HCT116 (cell line): Measurements from ENCODE around the gene CCDC154. TPM values are rescaled to one million over a fixed set of nuclear protein-coding genes. Genes with fewer than 3 reads are reported as not detected.

ENCODE experiments used
- ATAC-seq: fragments of 200-7000 bp; cut with Tn5 transposase; 2 replicates; pipeline ENCODE4 v1.9.1; 2020; ENCODE audit warnings: mild to moderate bottlenecking, moderate library complexity
- BruUV-seq: library from RNA; stranded (reverse); fragments of 400-500 nt; replicated peaks from 2 replicates; lab custom pipeline; 2021; lab: Mats Ljungman, UMichigan
- CTCF ChIA-PET: fragments of 300-600 bp; sonication (Branson Sonifier 250); formaldehyde crosslinking; loops from one replicate; lab custom pipeline; 2021; ENCODE audit warnings: antibody characterized with exemption; lab: Charles Lee
- POLR2A ChIA-PET: fragments of 300-600, 350-600 bp; sonication (Branson Sonifier 250); formaldehyde crosslinking; loops from one replicate; lab custom pipeline; 2021; ENCODE audit warnings: antibody characterized with exemption; lab: Charles Lee
- RAD21 ChIA-PET, 2 experiments: fragments of 300-600 bp; sonication (Branson Sonifier 250); formaldehyde crosslinking; loops; one replicate each; lab custom pipeline; 2023; ENCODE audit warnings: low total read pairs in 2 of 2; ENCODE audit not compliant: uncharacterized antibody in 2 of 2, unreplicated experiment in 2 of 2, low non-redundant PET in 1 of 2; lab: Charles Lee
- DNase-seq: peaks from one replicate; pipeline ENCODE4 v3.0.0-alpha.2; 2010; ENCODE audit warnings: low read depth, low spot score
- H2AFZ ChIP-seq: fragments of 200-600 bp; shearing (Covaris generic), sonication (generic); 2 replicates; pipeline ENCODE4 v1.6.1; 2017; ENCODE audit warnings: low read depth, mixed run types, mixed read lengths, antibody characterized with exemption, low read length; ENCODE audit not compliant: poor library complexity, severe bottlenecking
- H3K27ac ChIP-seq: 2 replicates; pipeline ENCODE4 v1.5.1; 2012; ENCODE audit warnings: low read depth, low read length
- H3K27me3 ChIP-seq: fragments of 200-600 bp; sonication (generic); 2 replicates; pipeline ENCODE4 v1.6.1; 2016; ENCODE audit warnings: mixed run types, low read length, mixed read lengths; ENCODE audit not compliant: insufficient read depth
- H3K36me3 ChIP-seq, 2 experiments: fragments of 200-500 bp in 1 of 2; fragments of 200-600 bp in 1 of 2; sonication (Bioruptor generic) in 1 of 2; sonication (generic) in 1 of 2; 2 replicates each; pipeline versions ENCODE4 v1.5.1 to v1.6.1; 2014 to 2016; ENCODE audit warnings: low read length in 2 of 2, inconsistent platforms in 1 of 2, mixed read lengths in 1 of 2, mixed run types in 1 of 2; ENCODE audit not compliant: insufficient read depth in 2 of 2, control insufficient read depth in 1 of 2
- H3K4me1 ChIP-seq, 2 experiments: fragments of 200-600 bp in 1 of 2; sonication (generic) in 1 of 2; 2 replicates each; pipeline versions ENCODE4 v1.5.1 to v1.6.1; 2012 to 2017; ENCODE audit warnings: low read length in 2 of 2, inconsistent platforms in 1 of 2, mild to moderate bottlenecking in 1 of 2, mixed read lengths in 1 of 2, mixed run types in 1 of 2, moderate library complexity in 1 of 2; ENCODE audit not compliant: insufficient read depth in 2 of 2, control insufficient read depth in 1 of 2
- H3K4me2 ChIP-seq: fragments of 200-600 bp; sonication (generic); 2 replicates; pipeline ENCODE4 v1.6.1; 2017; ENCODE audit warnings: mixed run types, low read length, mixed read lengths
- H3K4me3 ChIP-seq, 2 experiments: fragments of 200-600 bp in 1 of 2; sonication (generic) in 1 of 2; replicated peaks in 1 of 2; 2 replicates each; pipeline ENCODE4 v1.5.1; 2011 to 2016; ENCODE audit warnings: low read length in 2 of 2, control low read depth in 1 of 2, low read depth in 1 of 2, mild to moderate bottlenecking in 1 of 2, mixed read lengths in 1 of 2, mixed run types in 1 of 2
- H3K79me2 ChIP-seq: fragments of 200-600 bp; sonication (generic); 2 replicates; pipeline ENCODE4 v1.6.1; 2017; ENCODE audit warnings: mild to moderate bottlenecking, mixed run types, low read length, moderate library complexity, mixed read lengths; ENCODE audit not compliant: insufficient read depth
- H3K9ac ChIP-seq: fragments of 200-600 bp; sonication (generic); 2 replicates; pipeline ENCODE4 v1.6.1; 2016; ENCODE audit warnings: low read length, mixed read lengths
- H3K9me2 ChIP-seq: fragments of 200-600 bp; sonication (generic), shearing (Covaris generic); 2 replicates; pipeline ENCODE4 v1.6.1; 2017; ENCODE audit warnings: mixed run types, mild to moderate bottlenecking, moderate library complexity; ENCODE audit not compliant: insufficient read depth
- H3K9me3 ChIP-seq, 2 experiments: fragments of 200-500 bp in 1 of 2; fragments of 200-600 bp in 1 of 2; sonication (Bioruptor generic) in 1 of 2; sonication (generic) in 1 of 2; 2 replicates each; pipeline ENCODE4 v1.6.1; 2014 to 2017; ENCODE audit warnings: low read length in 2 of 2, mixed read lengths in 2 of 2, inconsistent platforms in 1 of 2, low read depth in 1 of 2, mild to moderate bottlenecking in 1 of 2, mixed run types in 1 of 2, moderate library complexity in 1 of 2; ENCODE audit not compliant: control insufficient read depth in 1 of 2, insufficient read depth in 1 of 2
- H4K20me1 ChIP-seq: fragments of 200-600 bp; sonication (generic), shearing (Covaris generic); 2 replicates; pipeline ENCODE4 v1.6.1; 2017; ENCODE audit warnings: mixed run types, mild to moderate bottlenecking, moderate library complexity; ENCODE audit not compliant: insufficient read depth
- CBX3 ChIP-seq: IDR thresholded peaks from 2 replicates; pipeline ENCODE4 v1.6.1; 2012; ENCODE audit warnings: low read depth
- CEBPB ChIP-seq: IDR thresholded peaks from 2 replicates; pipeline ENCODE4 v1.6.1; 2012; ENCODE audit warnings: low read depth
- EGR1 ChIP-seq: IDR thresholded peaks from 2 replicates; pipeline ENCODE4 v1.6.1; 2012; ENCODE audit warnings: low read depth
- ELF1 ChIP-seq: IDR thresholded peaks from 2 replicates; pipeline ENCODE4 v1.6.1; 2012; ENCODE audit warnings: low read depth, borderline replicate concordance
- EZH2 ChIP-seq: fragments of 200-600 bp; sonication (generic); IDR thresholded peaks from 2 replicates; pipeline ENCODE4 v1.6.1; 2017; ENCODE audit warnings: antibody characterized with exemption, mixed run types
- EZH2phosphoT487 ChIP-seq: fragments of 200-600 bp; IDR thresholded peaks from 2 replicates; pipeline ENCODE4 v1.6.1; 2018; ENCODE audit warnings: antibody characterized with exemption, borderline replicate concordance
- FOSL1 ChIP-seq: IDR thresholded peaks from 2 replicates; pipeline ENCODE4 v1.6.1; 2012; ENCODE audit warnings: low read depth
- JUND ChIP-seq: IDR thresholded peaks from 2 replicates; pipeline ENCODE4 v1.6.1; 2012
- POLR2AphosphoS5 ChIP-seq: IDR thresholded peaks from 2 replicates; pipeline ENCODE4 v1.6.1; 2011; ENCODE audit warnings: mild to moderate bottlenecking, low read depth, low read length, moderate library complexity
- REST ChIP-seq: IDR thresholded peaks from 2 replicates; pipeline ENCODE4 v1.6.1; 2012; ENCODE audit warnings: low read depth
- SP1 ChIP-seq: IDR thresholded peaks from 2 replicates; pipeline ENCODE4 v1.6.1; 2012; ENCODE audit warnings: low read depth
- SRF ChIP-seq: IDR thresholded peaks from 2 replicates; pipeline ENCODE4 v1.6.1; 2012; ENCODE audit warnings: low read depth
- ZNF274 ChIP-seq: fragments of 200-500 bp; sonication (Bioruptor generic); IDR thresholded peaks from 2 replicates; pipeline ENCODE4 v1.6.1; 2014; ENCODE audit warnings: mild to moderate bottlenecking, low read depth, low read length, inconsistent platforms
- intact Hi-C: fragments of 100-400 bp; cut with micrococcal nuclease; formaldehyde crosslinking; loops from 2 replicates; pipeline ENCODE4 v1.10.0; 2022
- total RNA-seq: library from RNA; stranded (reverse); gene quantifications from one replicate; pipeline ENCODE4 v1.2.1, GENCODE V29; 2021; ENCODE audit not compliant: unreplicated experiment
- TF ChIP-seq, protein P1 (sequence below): IDR thresholded peaks from 2 replicates; pipeline ENCODE4 v1.6.1; 2012
- TF ChIP-seq, protein P2 (sequence below): IDR thresholded peaks from 2 replicates; pipeline ENCODE4 v1.6.1; 2012

Gene CCDC154
- total RNA-seq, 1 experiment from 2014 or later: 1.7 TPM

DNA sequence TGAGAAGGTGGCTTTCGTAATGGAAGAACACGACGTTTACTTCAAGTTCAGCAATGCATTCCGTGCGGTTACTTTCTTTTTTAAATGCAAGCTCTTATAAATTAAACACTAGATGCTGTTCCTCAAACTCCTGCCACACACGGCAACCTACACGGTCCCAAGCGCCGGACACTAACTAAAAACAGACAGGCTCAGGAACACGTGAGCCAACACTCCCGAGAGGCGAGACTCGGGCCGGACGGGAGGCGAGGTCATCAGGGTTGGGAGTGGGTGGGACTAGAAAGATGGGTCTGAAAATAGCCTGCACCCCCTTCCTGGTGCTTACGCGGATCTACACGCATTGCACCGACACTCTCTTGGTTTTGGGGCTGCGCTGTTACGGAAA, 24.1 kb upstream of the CCDC154 start:
- H3K4me2 ChIP-seq: no peak overlapping the region
- H3K36me3 ChIP-seq: no peaks in the 10 kb centered on the region
- RAD21 ChIA-PET: no interaction called here
- ATAC-seq (no peak), DNase-seq (no peak)
- H3K9ac ChIP-seq: no peak overlapping the region
- intact Hi-C loops: no loop called here
- POLR2A ChIA-PET: no interaction called here
- H3K4me3 ChIP-seq: no peak overlapping the region
- no TSS peak for BruUV-seq
- TF ChIP-seq SRF (no peak), CEBPB (no peak), CBX3 (no peak), JUND (no peak), ZNF274 (no peak), REST (no peak), EGR1 (no peak), EZH2phosphoT487 (no peak), SP1 (no peak), ELF1 (no peak), FOSL1 (no peak), EZH2 (no peak), POLR2AphosphoS5 (no peak)
- TF ChIP-seq, protein P1, sequence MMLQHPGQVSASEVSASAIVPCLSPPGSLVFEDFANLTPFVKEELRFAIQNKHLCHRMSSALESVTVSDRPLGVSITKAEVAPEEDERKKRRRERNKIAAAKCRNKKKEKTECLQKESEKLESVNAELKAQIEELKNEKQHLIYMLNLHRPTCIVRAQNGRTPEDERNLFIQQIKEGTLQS: no peak
- TF ChIP-seq, protein P2, sequence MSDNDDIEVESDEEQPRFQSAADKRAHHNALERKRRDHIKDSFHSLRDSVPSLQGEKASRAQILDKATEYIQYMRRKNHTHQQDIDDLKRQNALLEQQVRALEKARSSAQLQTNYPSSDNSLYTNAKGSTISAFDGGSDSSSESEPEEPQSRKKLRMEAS: no peak
- H3K9me3 ChIP-seq: no peaks in the 10 kb centered on the region
- CTCF ChIA-PET: no interaction called here
- no peak overlapping the region for H2AFZ ChIP-seq
- H3K79me2 ChIP-seq: peaks cover 46% of the 10 kb centered on the region
- peaks cover 16 to 24% of the 10 kb centered on the region in 2 experiments; a peak in 3 of 4 replicates for H3K4me1 ChIP-seq
- no peaks in the 10 kb centered on the region for H3K9me2 ChIP-seq
- H3K27me3 ChIP-seq: no peaks in the 10 kb centered on the region
- H4K20me1 ChIP-seq: no peaks in the 10 kb centered on the region
- H3K27ac ChIP-seq: no peak overlapping the region
